ENCODE measurements around the gene ELK4.

DNA sequence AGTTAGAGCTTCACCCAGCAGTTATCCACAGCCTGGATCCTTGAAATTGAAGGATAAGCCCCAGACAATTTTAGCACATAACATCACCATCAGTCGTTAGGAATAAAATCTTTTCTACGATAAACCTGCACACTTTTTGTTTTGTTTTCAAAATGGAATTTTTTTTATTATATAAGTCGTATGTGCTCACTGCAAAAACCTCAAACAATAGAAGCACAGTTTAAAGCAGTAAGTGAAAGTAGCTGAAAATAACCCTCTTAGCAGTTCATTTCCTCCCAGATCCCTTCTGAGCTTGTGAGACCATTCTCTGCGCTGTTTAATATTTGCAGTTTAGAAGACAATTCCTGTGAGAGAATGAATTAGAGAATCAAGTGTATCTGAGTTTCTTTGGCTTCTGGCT is 38.3 kb downstream of the ELK4 start:
- TF ChIP-seq POLR2A (IDR thresholded peaks at IDR 0.05; ENCODE audit: low read length) (no peak), GATA1 (IDR thresholded peaks at IDR 0.05; ENCODE audit: low read depth, low read length) (no peak)
